Iris pigment epithelial cell (primary cell): ENCODE results near the gene CTIF.

ENCODE experiments used
- DNase-seq: peaks from one replicate; pipeline ENCODE4 v3.0.0-alpha.2; 2011; ENCODE audit warnings: low read depth

The CTIF gene

GRCh38 chr18:48575658-48576456 lies 37.0 kb downstream of the CTIF start:
- peak; percentile 35 for DNase-seq

GRCh38 chr18:48576457-48576771 lies 37.6 kb downstream of the CTIF start:
- DNase-seq, result no peak

- no peak for DNase-seq
These were observed 38.8 kb downstream of the CTIF start for GRCh38 chr18:48577478-48578190.

DNA sequence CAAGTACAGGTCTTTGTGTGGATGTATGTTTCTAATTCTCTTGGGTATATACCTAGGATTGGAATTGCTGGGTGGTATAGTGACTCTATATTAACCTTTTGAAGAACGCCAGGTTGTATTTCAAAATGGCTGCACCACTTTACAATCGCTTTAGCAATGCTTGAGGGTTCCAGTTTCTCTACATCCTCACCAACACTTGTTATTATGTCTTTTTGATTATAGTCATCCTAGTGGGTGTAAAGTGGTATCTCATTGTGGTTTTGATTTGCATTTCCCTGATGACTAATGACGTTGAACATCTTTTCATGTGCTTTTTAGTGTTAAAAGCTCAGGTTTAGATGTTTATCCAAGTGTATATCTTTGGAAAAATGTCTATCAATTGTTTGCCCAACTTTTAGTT lies 39.5 kb downstream of the CTIF start:
- DNase-seq, result no peak

DNA sequence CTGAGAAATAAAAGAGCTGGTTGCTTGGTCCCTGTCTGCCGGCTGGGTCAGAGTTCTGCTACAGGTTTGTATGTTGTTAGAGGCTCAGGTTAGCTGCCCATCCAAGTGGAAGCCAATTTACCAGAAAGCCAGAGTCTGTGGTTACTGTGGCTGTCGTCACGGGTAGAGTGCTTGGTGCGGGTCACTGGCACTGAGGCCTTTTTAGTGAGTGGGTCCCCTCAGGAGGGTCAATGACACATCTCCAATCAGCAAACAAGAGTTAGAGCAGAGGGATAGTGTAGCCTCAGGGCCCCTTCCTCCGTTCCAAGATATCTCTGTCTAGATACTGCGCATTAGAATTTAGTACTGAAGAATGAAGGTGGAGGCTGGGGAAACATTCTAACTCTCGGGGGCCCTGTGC lies 41.2 kb downstream of the CTIF start:
- no peak for DNase-seq

DNA sequence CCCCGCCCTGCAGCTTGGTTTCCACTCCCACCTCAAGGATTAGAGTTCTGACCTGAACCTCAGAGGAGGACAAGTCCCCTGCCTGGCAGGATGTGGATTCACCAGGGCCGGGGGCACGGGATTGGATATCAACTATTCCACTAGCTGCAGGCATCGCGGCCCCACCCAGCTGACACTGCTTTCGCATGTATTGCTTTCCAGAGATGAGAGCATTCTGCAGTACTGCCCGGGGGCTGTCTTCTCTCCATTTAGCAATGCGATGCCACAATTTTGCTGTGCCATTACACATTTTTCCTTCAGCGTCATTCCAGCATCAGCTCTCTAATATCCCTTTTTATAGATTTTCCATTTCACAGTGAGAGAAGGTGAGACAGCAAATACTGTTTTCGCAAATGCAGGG lies 42.0 kb downstream of the CTIF start:
- no peak for DNase-seq

- DNase-seq, result no peak
These were observed 42.4 kb downstream of the CTIF start for GRCh38 chr18:48581206-48581605.

DNA sequence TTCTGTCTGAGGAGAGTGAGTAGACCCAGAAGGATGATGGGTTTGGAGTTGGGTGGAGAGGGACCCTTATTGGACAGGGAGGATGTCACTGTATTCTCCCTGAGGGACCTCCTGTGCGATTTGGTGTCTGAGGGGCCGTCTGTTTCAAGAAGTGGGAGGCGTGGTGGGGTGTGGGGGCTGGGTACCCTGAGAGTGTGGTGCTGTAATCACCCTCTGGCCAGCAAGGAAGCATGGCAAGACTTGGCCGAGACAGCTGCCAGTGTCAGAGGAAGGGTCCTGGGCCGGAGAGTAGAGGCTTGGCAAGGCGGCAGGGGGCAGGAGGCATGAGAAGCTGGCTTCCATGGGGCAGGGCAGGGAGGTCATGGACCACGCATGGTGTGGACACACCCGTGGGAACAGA lies 43.1 kb downstream of the CTIF start:
- DNase-seq, result no peak

DNA sequence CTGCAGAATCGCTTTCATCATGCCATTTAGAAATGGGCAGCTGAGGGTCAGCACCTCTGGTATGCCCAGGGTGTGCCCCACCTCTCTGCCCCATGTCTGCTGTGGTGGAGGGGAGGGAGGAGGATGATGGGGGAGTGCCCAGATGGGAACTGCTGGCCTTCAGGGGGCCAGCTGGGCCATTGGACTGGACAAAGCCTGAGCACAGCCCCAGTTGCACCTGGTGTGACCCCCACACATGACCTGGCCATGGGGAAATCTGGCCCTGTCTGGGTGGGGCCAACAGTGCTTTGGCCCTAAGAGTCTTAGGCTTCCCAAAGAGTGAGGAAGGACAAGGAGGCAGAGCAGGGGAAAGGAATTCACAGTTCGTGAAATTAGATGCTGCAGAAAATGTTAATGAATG lies 44.1 kb downstream of the CTIF start:
- no peak for DNase-seq

GRCh38 chr18:48583573-48583972 lies 44.7 kb downstream of the CTIF start:
- DNase-seq, result no peak

- DNase-seq, result no peak
These were observed 51.1 kb downstream of the CTIF start for GRCh38 chr18:48589797-48590519.

DNA sequence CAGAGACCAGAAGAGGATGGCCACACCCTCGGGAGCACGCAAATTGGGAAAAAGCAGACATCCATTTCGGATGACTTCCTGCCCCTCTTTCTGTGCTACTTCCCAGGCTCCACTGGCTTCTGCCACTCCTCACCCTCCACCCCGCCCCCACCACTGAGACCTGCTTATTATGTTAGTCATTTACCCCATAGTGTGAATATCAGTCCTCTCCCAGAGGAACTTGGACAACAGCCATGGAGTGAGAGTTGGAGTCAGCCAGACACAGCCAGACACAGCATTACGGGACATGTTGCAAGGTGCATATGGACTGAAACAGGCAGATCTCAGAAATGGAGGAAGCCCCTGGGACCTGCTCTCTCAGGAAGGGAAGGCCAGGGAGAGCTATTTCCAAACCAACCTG lies 51.8 kb downstream of the CTIF start:
- DNase-seq, result peak; percentile 93

- DNase-seq, result no peak
These were observed 53.8 kb downstream of the CTIF start for GRCh38 chr18:48592540-48593171.

- no peak for DNase-seq
These were observed 55.8 kb downstream of the CTIF start for GRCh38 chr18:48594471-48595094.

GRCh38 chr18:48595703-48596218 lies 56.9 kb downstream of the CTIF start:
- DNase-seq, result no peak

- DNase-seq, result no peak
These were observed 58.3 kb downstream of the CTIF start for GRCh38 chr18:48597110-48597509.

DNA sequence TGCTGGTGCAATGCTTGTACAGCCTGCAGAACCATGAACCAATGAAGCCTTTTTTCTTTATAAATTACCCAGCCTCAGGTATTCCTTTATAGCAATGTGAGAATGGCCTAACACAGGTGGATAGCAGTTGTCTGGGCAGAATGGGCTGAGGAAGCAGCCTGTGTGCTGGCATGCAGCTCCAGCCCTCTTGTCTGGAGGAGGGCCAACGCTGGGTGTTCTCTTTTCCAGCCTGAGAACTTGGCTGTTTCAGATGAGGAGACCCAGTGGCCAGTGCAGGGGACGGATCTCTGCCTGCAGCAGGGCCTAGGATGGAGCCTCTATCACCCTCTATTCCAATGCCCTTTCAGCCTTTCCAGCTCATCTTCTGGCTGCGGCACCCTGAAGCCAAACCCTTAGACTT lies 58.8 kb downstream of the CTIF start:
- no peak for DNase-seq

- DNase-seq, result no peak
These were observed 60.6 kb downstream of the CTIF start for GRCh38 chr18:48599391-48599790.

GRCh38 chr18:48600046-48600445 lies 61.2 kb downstream of the CTIF start:
- DNase-seq, result no peak

- DNase-seq, result peak; percentile 40
These were observed 61.7 kb downstream of the CTIF start for GRCh38 chr18:48600456-48601090.

GRCh38 chr18:48601343-48601742 lies 62.5 kb downstream of the CTIF start:
- DNase-seq, result no peak
